Activated T-helper 1 cell treated with anti-CD3 and anti-CD28 coated beads, Interleukin-12 subunit alpha, Interleukin-12 subunit beta, Interleukin-2, Interleukin-4 antibody, amounts not matched to agents 30 ng/mL and 10 ng/mL and 1 ng/mL, durations not matched to agents 14 hours and 24 hours and 36 hours (primary cell): ENCODE measurements around the gene GET4. TPM values are rescaled to one million over a fixed set of nuclear protein-coding genes. Genes with fewer than 3 reads are reported as not detected.

ENCODE experiments used
- DNase-seq: peaks from one replicate; pipeline ENCODE4 v3.0.0; 2021; ENCODE audit warnings: low spot score
- H3K27ac Mint-ChIP-seq: one replicate; pipeline ENCODE4 v1.8.0; 2021; ENCODE audit warnings: mild to moderate bottlenecking, mixed read lengths
- H3K27me3 Mint-ChIP-seq: one replicate; pipeline ENCODE4 v1.8.0; 2022; ENCODE audit warnings: mild to moderate bottlenecking, moderate library complexity, mixed read lengths; ENCODE audit not compliant: insufficient read depth
- H3K36me3 Mint-ChIP-seq: one replicate; pipeline ENCODE4 v1.8.0; 2021; ENCODE audit warnings: low read depth, mixed read lengths
- H3K4me1 Mint-ChIP-seq: one replicate; pipeline ENCODE4 v1.8.0; 2021; ENCODE audit warnings: low read depth, mixed read lengths
- H3K4me3 Mint-ChIP-seq: one replicate; pipeline ENCODE4 v1.8.0; 2021; ENCODE audit warnings: mild to moderate bottlenecking, moderate library complexity, mixed read lengths
- H3K9me3 Mint-ChIP-seq: one replicate; pipeline ENCODE4 v1.8.0; 2021; ENCODE audit warnings: mixed read lengths
- intact Hi-C: fragments of 100-400 bp; cut with micrococcal nuclease; formaldehyde crosslinking; loops from one replicate; pipeline ENCODE4 v1.15.1; 2024
- total RNA-seq: library from RNA; stranded (reverse); gene quantifications from 2 replicates; pipeline ENCODE4 v1.2.3, GENCODE V29; 2022

GET4 gene
- total RNA-seq, 1 donor from 2014 or later = 38.7 TPM

DNA sequence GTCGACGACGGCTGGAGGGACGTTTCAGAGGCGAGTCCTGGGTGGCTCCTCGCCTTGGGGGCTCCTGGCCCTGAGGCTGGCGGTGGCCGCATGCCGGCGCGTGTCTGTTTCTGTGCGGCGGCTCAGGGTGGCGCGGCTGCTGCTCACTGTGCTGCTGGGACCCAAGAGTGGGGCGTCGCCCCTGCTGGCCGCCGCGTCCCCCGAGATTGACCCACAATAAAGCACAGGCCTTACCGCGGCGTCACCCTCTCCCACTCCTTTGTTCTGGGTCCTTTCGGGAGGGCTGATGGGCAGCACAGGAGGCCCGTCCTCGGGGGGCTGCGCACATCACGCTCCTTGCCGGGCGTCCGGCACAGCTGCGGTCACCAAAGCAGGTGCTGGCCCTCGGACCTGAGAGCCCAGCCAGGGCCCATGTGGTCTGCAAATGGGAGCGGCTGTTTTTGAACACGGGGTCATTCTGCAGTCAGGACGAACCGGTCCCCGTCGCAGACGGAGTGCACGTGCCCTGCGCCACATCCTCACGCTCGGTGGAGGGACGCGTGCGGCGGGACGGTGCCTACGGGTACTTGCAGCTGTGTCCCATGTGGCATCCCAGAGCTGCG, 19.2 kb downstream of the GET4 start:
- intact Hi-C loops = no loop called here
- peaks cover 37% of the 10 kb centered on the region for H3K36me3 Mint-ChIP-seq
- no peaks in the 10 kb centered on the region for H3K27me3 Mint-ChIP-seq

DNA sequence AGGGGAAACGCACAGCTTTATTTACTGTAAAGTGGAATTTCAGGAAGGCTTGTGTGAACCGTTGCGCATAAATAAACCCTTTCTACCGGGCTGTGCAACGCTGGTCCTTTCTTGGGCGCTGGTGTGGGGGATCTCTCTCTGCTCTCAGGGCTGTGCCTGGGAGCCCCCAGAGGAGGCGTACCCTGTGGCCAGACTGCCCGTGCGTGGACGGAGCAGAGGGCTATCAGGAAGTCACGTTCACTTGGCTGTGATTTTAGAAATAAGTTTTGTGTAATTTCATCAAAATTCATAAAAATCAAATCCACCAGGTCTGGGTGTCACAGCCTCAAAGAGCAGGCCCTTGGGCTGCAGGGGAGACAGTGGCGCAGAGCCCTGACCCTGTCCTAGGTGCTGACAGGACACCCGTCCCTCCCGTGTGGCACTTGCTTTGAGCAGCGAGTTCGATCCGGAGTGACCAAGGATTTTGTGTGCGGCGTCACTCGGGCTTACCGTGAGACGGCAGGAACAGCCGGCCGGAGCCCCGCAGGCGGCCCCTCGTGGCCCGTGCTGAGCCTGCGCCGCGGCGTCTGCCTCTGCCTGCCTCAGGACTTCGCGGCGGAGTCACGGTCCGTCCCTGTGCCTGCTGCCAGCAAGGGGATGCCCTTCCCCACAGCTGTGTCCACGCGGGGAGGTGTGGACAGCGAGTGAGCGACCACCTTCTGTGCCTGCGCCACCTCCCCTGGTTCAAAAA, 20.2 kb downstream of the GET4 start:
- no peaks in the 10 kb centered on the region for H3K9me3 Mint-ChIP-seq
- intact Hi-C loops = no loop called here
- H3K27me3 Mint-ChIP-seq = no peaks in the 10 kb centered on the region
- peaks cover 5% of the 10 kb centered on the region for H3K4me1 Mint-ChIP-seq
- H3K36me3 Mint-ChIP-seq = peaks cover 30% of the 10 kb centered on the region
- H3K27ac Mint-ChIP-seq = no peak overlapping the region
- no peak overlapping the region for H3K4me3 Mint-ChIP-seq
- no peak for DNase-seq

More for the DNA sequence above, 19.2 kb downstream of the GET4 start:
- no peak overlapping the region for H3K4me3 Mint-ChIP-seq
- H3K4me1 Mint-ChIP-seq = peaks cover 5% of the 10 kb centered on the region
- no peak overlapping the region for H3K27ac Mint-ChIP-seq
- no peak for DNase-seq
- H3K9me3 Mint-ChIP-seq = no peaks in the 10 kb centered on the region

DNA sequence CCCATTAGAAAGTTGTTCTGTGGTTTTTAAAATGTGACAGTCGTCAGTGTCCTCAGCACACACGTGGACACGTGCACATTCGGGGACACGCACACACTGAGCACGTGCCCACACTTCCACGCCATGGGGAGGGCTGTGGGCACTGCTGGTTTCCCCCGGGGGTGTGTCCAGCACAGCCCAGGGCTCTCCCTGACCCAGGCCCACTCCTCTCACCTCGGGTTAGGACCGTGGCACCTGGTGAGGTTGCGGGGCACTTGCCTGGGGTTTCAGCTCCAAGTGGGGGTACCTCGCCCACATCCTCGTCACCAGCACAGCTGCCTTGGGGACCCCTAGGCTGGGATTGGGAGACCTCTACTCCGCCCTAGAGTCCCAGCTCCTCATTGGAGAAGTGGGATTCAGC, 20.7 kb downstream of the GET4 start:
- peaks cover 30% of the 10 kb centered on the region for H3K36me3 Mint-ChIP-seq
- intact Hi-C loops = no loop called here
- peaks cover 5% of the 10 kb centered on the region for H3K4me1 Mint-ChIP-seq

DNA sequence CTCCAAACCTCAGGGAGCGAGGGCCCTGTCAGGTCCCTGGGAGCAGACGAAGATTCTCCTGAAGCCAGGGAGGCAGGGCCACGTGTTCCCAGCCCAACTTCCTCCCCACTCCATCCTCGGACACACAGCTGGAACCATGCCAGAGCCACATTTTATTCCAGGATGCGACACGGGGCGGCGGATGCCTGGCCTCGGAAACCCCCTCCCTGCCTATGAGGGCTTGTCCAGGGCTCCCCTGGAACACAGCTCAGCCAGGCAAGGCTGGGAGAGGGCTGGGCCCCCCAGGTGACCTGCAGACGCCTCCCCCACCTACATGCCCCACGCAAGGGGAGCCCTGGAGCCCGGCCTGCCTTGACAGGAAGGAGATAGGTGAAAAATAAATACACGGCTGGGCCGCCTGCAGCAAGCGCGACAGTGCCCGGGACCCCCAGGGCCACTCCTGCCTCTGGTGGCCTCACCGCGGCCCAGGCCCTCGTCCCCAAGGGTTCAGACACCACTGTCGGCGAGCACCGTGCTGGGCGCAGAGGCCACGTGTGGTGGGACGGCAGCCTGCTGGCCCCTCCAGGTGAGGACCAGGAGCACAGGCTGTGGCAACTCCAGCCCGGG, 21.5 kb downstream of the GET4 start:
- intact Hi-C loops = no loop called here
- no peak overlapping the region for H3K4me3 Mint-ChIP-seq
- DNase-seq = no peak
- H3K36me3 Mint-ChIP-seq = peaks cover 23% of the 10 kb centered on the region
- no peaks in the 10 kb centered on the region for H3K27me3 Mint-ChIP-seq
- no peaks in the 10 kb centered on the region for H3K4me1 Mint-ChIP-seq
- H3K9me3 Mint-ChIP-seq = no peaks in the 10 kb centered on the region
- H3K27ac Mint-ChIP-seq = no peak overlapping the region

More for the DNA sequence above, 20.7 kb downstream of the GET4 start:
- Mint-ChIP-seq H3K27ac (no peak overlapping the region), H3K4me3 (no peak overlapping the region), H3K9me3 (no peaks in the 10 kb centered on the region), H3K27me3 (no peaks in the 10 kb centered on the region)
- no peak for DNase-seq

DNA sequence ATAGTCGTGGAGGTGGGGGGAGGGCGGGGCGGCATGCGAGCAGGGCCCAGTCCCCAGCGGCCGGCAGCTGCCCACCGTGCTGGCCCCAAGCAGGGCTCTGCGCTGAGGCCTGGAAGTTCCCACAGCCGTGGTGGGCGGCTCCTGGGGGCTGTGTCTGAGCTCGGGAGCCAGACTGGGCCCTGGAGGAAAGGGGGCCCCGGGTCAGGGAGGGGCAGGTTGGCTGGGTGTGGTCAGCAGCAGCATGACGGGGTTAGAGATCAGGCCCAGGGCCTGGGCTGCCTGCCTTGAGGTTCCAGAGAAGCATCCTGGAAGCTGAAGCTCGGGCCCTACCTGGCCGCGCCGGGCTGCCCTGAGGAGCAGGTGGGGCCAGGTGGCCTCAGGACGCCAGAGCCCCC, 22.1 kb downstream of the GET4 start:
- intact Hi-C loops = no loop called here
- H3K27me3 Mint-ChIP-seq = no peaks in the 10 kb centered on the region
- no peak for DNase-seq
- no peak overlapping the region for H3K4me3 Mint-ChIP-seq
- no peaks in the 10 kb centered on the region for H3K4me1 Mint-ChIP-seq
- H3K27ac Mint-ChIP-seq = no peak overlapping the region
- peaks cover 17% of the 10 kb centered on the region for H3K36me3 Mint-ChIP-seq
- H3K9me3 Mint-ChIP-seq = no peaks in the 10 kb centered on the region

DNA sequence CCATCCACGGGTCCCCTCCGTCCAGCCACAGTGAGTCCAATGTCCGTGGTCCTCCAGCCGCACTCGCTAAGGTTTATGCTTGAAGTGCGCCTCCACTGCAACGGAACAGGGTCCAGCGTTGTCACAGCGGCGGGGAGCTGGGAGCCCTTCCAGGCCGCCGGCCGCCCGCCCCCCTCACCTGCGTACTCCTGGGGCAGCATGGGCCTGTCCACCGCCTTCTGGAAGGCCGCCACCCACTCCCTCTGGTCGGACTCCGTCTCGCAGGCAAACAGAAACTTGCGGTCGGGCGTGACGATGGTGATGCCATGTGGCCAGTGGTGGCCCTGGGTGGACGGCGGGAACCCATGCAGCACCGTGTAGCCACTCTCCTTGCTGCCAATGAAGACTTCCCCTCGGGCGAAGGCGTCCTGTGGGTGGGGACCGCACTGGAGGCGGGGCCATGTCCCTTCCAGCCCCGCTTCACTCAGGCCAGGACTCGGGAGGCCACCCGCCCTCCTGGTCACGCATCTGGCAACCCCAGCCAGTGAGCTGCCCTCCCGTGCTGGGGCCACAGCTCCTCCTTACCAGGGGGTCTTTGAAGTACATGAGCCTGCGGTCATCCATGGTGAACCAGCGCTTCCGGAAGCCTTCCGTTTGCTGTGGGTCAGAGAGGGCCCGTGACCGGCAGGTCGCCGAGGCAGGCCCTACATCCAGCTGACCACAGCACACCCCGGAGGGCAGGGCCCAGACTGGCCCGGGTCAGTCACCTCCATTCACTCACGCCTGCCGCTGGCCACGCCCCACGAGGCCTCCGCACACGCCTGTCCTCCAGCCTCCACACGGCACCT, 22.7 kb downstream of the GET4 start:
- H3K36me3 Mint-ChIP-seq = peaks cover 15% of the 10 kb centered on the region
- H3K4me1 Mint-ChIP-seq = no peaks in the 10 kb centered on the region
- H3K9me3 Mint-ChIP-seq = no peaks in the 10 kb centered on the region
- no peak for DNase-seq
- no peak overlapping the region for H3K4me3 Mint-ChIP-seq
- H3K27ac Mint-ChIP-seq = no peak overlapping the region
- intact Hi-C loops = no loop called here
- no peaks in the 10 kb centered on the region for H3K27me3 Mint-ChIP-seq

DNA sequence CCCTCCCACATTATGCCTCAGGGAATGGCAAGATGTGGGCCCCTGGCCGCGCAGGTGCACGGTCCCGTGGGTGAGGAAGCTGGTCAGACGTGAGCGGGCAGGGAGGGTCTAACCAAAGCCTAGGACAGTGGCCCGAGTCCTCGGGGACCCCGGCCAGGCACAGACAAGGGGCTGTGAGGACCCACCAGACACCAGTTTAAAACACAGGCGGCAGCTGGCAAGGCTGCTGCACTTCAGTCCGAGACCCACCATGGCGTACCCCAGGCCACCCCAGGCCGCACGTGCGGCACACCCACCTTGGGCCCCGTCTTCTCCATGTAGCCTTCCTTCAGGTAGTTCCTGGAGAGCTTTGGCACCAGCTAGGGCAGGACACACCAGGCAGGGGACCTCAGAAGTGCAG, 23.5 kb downstream of the GET4 start:
- no peaks in the 10 kb centered on the region for H3K27me3 Mint-ChIP-seq
- H3K4me3 Mint-ChIP-seq = no peak overlapping the region
- H3K9me3 Mint-ChIP-seq = no peaks in the 10 kb centered on the region
- H3K4me1 Mint-ChIP-seq = no peaks in the 10 kb centered on the region
- intact Hi-C loops = no loop called here
- DNase-seq = no peak
- H3K36me3 Mint-ChIP-seq = peaks cover 12% of the 10 kb centered on the region
- H3K27ac Mint-ChIP-seq = no peak overlapping the region

DNA sequence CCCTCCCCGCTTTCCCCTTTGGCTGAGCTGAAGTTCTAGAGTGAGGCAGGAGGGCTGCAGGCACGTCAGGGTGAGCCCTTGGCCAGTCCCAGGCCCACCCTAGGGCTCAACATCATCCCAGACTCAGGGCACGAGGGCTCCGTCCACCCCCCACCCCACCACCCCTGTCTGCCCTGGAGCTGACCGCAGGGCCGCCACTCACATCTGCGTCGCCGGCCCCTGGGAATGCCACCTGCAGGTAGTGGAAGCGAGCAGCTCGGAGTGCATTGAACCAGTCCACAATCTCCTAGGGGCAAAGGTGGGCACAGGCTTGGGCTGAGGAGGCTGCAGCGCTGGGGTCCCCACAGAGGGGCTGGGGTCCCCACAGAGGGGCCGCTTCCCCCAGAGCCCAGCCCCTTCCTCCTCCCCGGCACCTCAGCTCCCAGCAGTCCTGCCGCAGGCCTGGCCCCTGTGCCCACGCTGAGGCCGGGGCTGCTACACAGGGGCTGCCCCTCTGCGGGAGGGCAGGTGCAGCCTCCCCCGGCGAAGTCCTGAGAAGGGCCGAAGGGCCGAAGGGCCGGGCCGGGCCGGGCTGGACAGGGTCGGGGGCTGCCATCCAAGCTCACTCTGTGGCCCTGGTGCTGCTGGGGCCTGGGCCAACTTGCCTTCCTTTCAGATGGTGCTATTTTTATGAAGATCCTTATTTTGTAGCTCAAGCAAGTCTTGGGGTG, 24.1 kb downstream of the GET4 start:
- Mint-ChIP-seq H3K27ac (no peak overlapping the region), H3K4me3 (no peak overlapping the region), H3K4me1 (no peaks in the 10 kb centered on the region), H3K36me3 (peaks cover 8% of the 10 kb centered on the region), H3K27me3 (peaks cover 5% of the 10 kb centered on the region), H3K9me3 (no peaks in the 10 kb centered on the region)
- intact Hi-C loops = loop anchor here (1.0 kb wide), 2 partner anchors 75 to 144 kb away; partner anchors contain the start of genes COX19 and GPR146
- no peak for DNase-seq

DNA sequence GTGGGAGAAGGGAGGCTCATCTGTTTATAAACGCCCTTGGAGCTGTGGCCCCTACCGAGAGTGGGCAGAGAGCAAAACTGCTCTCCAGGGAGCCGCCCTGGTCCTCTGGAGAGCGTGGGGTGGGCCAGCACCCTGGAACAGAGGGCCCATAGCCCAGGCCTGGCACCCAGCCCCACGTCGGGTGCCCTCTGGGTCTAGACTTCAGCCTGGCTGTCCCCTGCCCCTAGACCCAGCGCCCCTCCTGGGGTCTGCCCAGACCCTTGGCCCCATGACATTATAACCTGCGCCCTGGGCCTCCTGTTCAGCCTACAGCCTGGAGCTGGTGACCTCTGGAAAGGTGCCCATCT, 24.7 kb downstream of the GET4 start:
- Mint-ChIP-seq H3K4me3 (no peak overlapping the region), H3K27me3 (peaks cover 5% of the 10 kb centered on the region), H3K27ac (no peak overlapping the region), H3K4me1 (no peaks in the 10 kb centered on the region), H3K9me3 (no peaks in the 10 kb centered on the region), H3K36me3 (peaks cover 6% of the 10 kb centered on the region)
- intact Hi-C loops = loop anchor here (1.0 kb wide), 2 partner anchors 74 to 143 kb away; partner anchors contain the start of genes COX19 and GPR146
- DNase-seq = no peak

DNA sequence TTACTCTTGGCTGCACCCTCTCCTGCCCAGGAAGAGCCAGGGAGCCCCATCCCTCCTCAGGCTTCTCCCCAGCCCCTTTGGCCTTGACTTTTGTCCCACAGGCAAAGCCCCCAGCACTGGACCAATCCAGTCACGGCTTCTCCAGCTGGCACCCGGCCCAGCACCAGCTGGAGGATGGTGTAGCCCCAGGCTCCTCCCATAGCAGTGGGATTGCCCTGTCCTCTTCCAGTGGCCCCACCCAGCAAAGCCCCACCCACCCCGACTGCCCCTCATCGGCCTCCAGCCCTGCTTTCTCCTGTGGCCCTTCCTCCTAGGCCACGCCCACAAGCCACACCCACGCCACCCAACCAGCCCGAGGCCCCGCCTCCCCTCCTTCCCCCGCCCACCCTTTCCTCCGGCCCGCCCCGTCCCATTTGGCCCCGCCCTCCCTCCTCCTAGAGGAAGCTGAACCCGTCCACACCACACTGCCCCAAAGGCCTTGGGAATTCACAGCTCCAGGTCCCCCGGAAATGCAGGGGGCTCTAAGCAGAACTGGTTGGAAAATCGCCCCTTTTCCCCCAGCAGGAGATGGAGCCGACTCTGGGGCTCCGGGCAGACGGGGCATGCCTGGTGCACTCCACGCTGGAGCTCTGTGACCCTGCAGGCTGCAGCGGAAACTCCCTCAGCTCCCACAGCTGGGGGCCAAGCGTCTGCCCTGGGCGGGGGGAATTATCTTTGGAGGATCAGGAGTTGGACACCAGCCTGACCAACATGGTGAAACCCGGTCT, 25.2 kb downstream of the GET4 start:
- H3K27me3 Mint-ChIP-seq = peaks cover 5% of the 10 kb centered on the region
- H3K4me3 Mint-ChIP-seq = no peak overlapping the region
- DNase-seq = peak; percentile 37
- peaks cover 2% of the 10 kb centered on the region for H3K36me3 Mint-ChIP-seq
- no peaks in the 10 kb centered on the region for H3K9me3 Mint-ChIP-seq
- H3K4me1 Mint-ChIP-seq = no peaks in the 10 kb centered on the region
- no peak overlapping the region for H3K27ac Mint-ChIP-seq
- intact Hi-C loops = loop anchor here (1.0 kb wide), 2 partner anchors 74 to 143 kb away; partner anchors contain the start of genes COX19 and GPR146

DNA sequence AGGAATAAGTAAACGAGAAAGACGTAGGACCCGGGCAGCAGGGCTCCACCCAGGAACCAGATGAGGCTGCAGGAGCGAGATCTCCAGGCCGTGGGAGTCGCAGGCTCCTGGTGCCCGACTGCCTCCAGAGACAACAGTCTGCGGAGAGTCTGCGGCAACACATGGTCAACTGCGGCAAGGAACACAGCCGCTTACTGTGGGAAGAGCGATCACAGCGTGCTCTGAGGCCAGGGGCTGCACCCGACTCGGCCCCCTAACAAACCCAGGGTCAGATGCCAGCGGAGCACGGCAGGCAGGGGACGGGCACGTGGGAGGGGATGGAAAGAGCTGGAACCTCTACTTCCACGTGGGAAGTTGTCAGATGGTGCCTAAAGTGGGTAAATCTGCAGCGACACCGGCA, 26.6 kb downstream of the GET4 start:
- Mint-ChIP-seq H3K4me1 (no peaks in the 10 kb centered on the region), H3K9me3 (no peaks in the 10 kb centered on the region), H3K27me3 (peaks cover 5% of the 10 kb centered on the region), H3K36me3 (no peaks in the 10 kb centered on the region), H3K27ac (no peak overlapping the region), H3K4me3 (no peak overlapping the region)
- intact Hi-C loops = no loop called here
- no peak for DNase-seq
